Lung (tissue), 12 donors: ENCODE measurements around the gene CTNNBIP1. TPM values are rescaled to one million over a fixed set of nuclear protein-coding genes. Genes with fewer than 3 reads are reported as not detected.

Experiments
- ATAC-seq: fragments of 200-7000 bp; cut with Tn5 transposase; one replicate; pipeline ENCODE4 v1.9.1; 2020; ENCODE audit warnings: moderate number of reproducible peaks; ENCODE audit not compliant: insufficient read depth, low FRiP score
- DNase-seq, 3 donors: peaks; one replicate each; pipeline ENCODE4 v3.0.0-alpha.2; 2013 to 2017
- H3K27ac ChIP-seq, 2 donors: one replicate each; pipeline ENCODE4 v1.5.1; 2013; ENCODE audit warnings: mild to moderate bottlenecking in 2 of 2, moderate library complexity in 2 of 2, control low read depth in 1 of 2, inconsistent platforms in 1 of 2, low read depth in 1 of 2, low read length in 1 of 2
- H3K27me3 ChIP-seq, 3 donors: one replicate each; pipeline ENCODE4 v1.5.1; 2013; ENCODE audit warnings: low read length in 2 of 3; ENCODE audit not compliant: control insufficient read depth in 3 of 3, insufficient read depth in 3 of 3
- H3K36me3 ChIP-seq, 4 donors: one replicate each; pipeline ENCODE4 v1.5.1; 2013; ENCODE audit warnings: low read length in 4 of 4, mild to moderate bottlenecking in 1 of 4, moderate library complexity in 1 of 4; ENCODE audit not compliant: control insufficient read depth in 4 of 4, insufficient read depth in 4 of 4
- H3K4me1 ChIP-seq, 5 donors: one replicate each; pipeline ENCODE4 v1.5.1; 2013; ENCODE audit warnings: low read length in 5 of 5, mild to moderate bottlenecking in 2 of 5, moderate library complexity in 1 of 5; ENCODE audit not compliant: control insufficient read depth in 5 of 5, insufficient read depth in 5 of 5
- H3K4me3 ChIP-seq: one replicate; pipeline ENCODE4 v1.5.1; 2013; ENCODE audit warnings: mild to moderate bottlenecking, control low read depth, moderate library complexity
- H3K9ac ChIP-seq, 2 donors: one replicate each; pipeline ENCODE4 v1.5.1; 2013; ENCODE audit warnings: low read length in 2 of 2, control low read depth in 1 of 2; ENCODE audit not compliant: insufficient read depth in 1 of 2
- H3K9me3 ChIP-seq, 4 donors: one replicate each; pipeline ENCODE4 v1.5.1; 2013; ENCODE audit warnings: low read length in 3 of 4, mild to moderate bottlenecking in 1 of 4, moderate library complexity in 1 of 4; ENCODE audit not compliant: control insufficient read depth in 4 of 4, insufficient read depth in 3 of 4
- CTCF ChIP-seq: IDR thresholded peaks from 2 replicates; pipeline ENCODE4 v1.5.1; 2012; ENCODE audit warnings: mild to moderate bottlenecking; ENCODE audit errors: control extremely low read depth, extremely low read depth
- WGBS, 2 donors: extraction: QIAGEN DNeasy Blood & Tissue Kit; methylation state at CpG; one replicate each; pipeline ENCODE4 v1.1.7; 2013; 5-methylcytosine and 5-hydroxymethylcytosine counted together
- polyA plus RNA-seq, 2 donors: library from polyadenylated mRNA; stranded (reverse); fragments of 200-250 nt; gene quantifications; one replicate each; pipeline ENCODE4 v1.2.1, GENCODE V29; 2013
- total RNA-seq, 2 donors: library from RNA; depleted of rRNA in 1 of 2; stranded (reverse); fragments of >200 nt in 1 of 2; gene quantifications; one replicate each; pipeline ENCODE4 v1.2.1, GENCODE V29; 2014 to 2021
- donor health status: control.
- donor health status: control.
- donor health status: Bipolar disorder and iron deficiency.
- donor health status: healthy.
- donor health status: DM: yes; HTN: yes; CAD: no.

Gene CTNNBIP1
- total and polyA plus RNA-seq, 4 donors = 31.2 to 57.1 (median 32.2) TPM

- no peaks in the 10 kb centered on the region for H3K9me3 ChIP-seq
- no peak for DNase-seq
- H3K4me1 ChIP-seq = peaks cover 0 to 5% (median 0%) of the 10 kb centered on the region in 5 donors
- H3K27ac ChIP-seq = no peak overlapping the region
- H3K27me3 ChIP-seq = no peaks in the 10 kb centered on the region
- H3K4me3 ChIP-seq = no peak overlapping the region
- 87 to 93% methylated on average over 4 of the region's 4 CpGs for WGBS, 2 donors
- no peak overlapping the region for H3K9ac ChIP-seq
- peaks cover 0 to 31% (median 13%) of the 10 kb centered on the region in 4 donors for H3K36me3 ChIP-seq
- TF ChIP-seq CTCF = no peak
- ATAC-seq = no peak
Observed at GRCh38 chr1:9870572-9870971, 39.5 kb downstream of the CTNNBIP1 start.

GRCh38 chr1:9869831-9870251 lies 40.2 kb downstream of the CTNNBIP1 start:
- DNase-seq (no peak), ATAC-seq (no peak)
- H3K4me1 ChIP-seq = peaks cover 0 to under 1% (median 0%) of the 10 kb centered on the region in 5 donors
- H3K4me3 ChIP-seq = no peak overlapping the region
- WGBS, 2 donors = 95 to 97% methylated on average over 13 of the region's 13 CpGs
- TF ChIP-seq CTCF = no peak
- H3K36me3 ChIP-seq = peaks cover 0 to 31% (median 13%) of the 10 kb centered on the region in 4 donors
- no peak overlapping the region for H3K9ac ChIP-seq
- H3K27me3 ChIP-seq = no peaks in the 10 kb centered on the region
- no peak overlapping the region for H3K27ac ChIP-seq
- no peaks in the 10 kb centered on the region for H3K9me3 ChIP-seq

DNA sequence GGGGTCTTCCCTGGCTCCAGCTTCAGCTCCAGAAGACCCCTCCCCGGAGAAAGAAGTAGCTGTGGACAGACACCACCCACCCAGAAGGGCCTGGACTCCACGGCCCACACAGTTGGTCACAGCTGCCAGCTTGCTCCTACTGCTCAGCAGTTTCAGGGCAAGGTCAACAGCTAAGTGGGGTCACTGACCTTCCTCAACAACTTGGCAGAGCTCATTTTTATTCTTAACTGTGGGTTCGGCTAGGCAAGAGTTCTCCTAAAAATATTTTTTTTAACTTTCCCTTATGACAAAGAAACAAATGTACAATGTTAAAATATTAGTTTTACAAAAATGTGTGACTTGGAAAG lies 41.9 kb downstream of the CTNNBIP1 start:
- Histone ChIP-seq H3K36me3 (peaks cover 0 to 38% (median 13%) of the 10 kb centered on the region in 4 donors), H3K27me3 (no peaks in the 10 kb centered on the region), H3K9ac (no peak overlapping the region), H3K4me3 (no peak overlapping the region), H3K9me3 (no peaks in the 10 kb centered on the region), H3K4me1 (no peaks in the 10 kb centered on the region), H3K27ac (no peak overlapping the region)
- no peak for TF ChIP-seq CTCF
- DNase-seq = no peak
- WGBS, 2 donors = 70 to 71% methylated on average over 3 of the region's 3 CpGs
- no peak for ATAC-seq
